ENCODE data around the gene PRR20C.
A peak's percentile ranks its signal among the peaks of the same experiment; 100 is the strongest.
"Not testable (repeated sequence)": the region's sequence is repeated elsewhere in the genome, so short reads cannot be mapped to it uniquely, and the experiment has no call there.

The PRR20C gene

DNA sequence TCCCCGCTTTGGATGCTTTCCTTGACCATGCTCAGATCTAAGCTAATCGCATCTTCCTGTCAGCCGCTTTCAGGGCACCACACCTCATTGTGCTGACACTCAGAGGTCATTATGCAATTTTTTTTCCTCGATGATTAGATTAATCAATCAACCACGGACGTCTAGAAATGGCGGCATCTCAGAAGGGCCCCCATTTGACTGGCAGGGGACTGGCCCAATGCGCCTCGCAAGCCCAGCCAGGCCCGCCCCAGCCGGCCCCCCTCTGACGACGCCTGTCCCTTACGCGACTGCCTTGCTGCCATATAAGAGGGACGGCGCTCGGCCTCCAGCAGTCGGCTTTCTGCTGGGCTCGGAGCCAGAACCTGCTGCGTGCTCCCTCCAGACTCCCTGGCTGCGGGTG lies at the start of gene PRR20C:
Gene PRR20C (plus strand): TSS at position 301 of the 400 bp plus-strand sequence. CDS start 387 bp downstream, outside the sequence.
- DNase-seq; intact Hi-C loops (cut with DNase I): not testable (repeated sequence)

GRCh38 chr13:57114945-57115344 lies 38.9 kb upstream of the PRR20C start:
- intact Hi-C loops (cut with DNase I) = no loop called here
- DNase-seq = no peak

DNA sequence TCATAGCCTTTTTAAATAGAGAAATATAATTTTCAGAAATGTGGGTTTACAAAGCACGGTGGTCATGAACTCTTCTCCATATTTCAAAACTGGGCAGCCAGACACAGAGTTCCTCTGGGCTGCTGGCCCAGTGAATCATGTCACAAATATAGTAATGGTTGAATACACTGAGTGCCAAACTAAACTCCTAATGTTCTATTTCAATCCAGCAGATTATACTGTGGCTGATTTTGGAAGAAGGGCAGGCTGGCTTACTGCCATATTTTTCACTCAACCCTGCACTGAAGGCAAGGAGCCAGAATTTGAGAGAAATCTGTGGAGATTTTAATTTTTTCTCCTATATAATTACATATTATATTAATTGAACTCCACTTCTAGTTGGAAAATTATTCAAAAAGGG lies 30.2 kb upstream of the PRR20C start:
- intact Hi-C loops (cut with DNase I) = no loop called here
- peak in 5 of 42 donors; percentile 1 to 52 (median 3) for DNase-seq

DNA sequence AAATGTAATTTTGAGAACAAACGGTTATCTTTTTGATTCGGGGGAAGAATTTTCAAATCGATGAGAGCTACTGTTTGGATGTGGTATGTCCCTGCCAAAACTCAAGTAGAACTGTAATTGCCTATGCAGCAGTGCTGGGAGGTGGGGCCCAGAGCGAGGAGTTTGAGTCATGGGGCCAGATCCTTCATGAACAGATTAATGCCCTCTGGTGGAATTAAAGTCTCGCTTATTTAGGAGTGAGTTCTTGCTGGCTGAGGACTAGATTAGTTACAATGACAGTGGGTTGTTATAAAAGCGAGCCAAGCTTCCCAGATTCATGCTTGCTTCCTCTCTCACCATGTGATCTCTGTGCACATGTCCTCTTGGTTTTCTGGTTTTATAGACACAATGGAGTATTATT lies 25.0 kb upstream of the PRR20C start:
- DNase-seq = no peak
- intact Hi-C loops (cut with DNase I) = no loop called here

DNA sequence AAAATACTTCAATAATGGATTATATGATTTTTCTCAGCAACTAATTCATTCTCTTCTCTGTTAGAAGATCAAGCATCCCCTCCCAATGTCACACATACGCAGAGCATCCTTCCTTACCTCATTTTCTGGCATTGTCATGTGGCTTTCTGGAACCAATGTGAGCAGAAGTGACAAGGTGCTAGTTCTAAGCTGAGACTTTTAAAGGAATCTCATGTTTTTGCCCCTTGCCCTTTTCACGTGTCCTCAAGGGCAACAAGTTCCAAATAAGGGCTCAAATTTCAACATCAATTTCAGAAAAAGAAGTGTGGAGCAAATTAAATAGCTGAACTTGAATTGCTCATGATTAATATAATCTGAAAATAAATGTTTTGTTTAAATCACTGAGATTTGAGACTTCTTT lies 17.8 kb upstream of the PRR20C start:
- intact Hi-C loops (cut with DNase I) = no loop called here
- no peak for DNase-seq

GRCh38 chr13:57137585-57137984 lies 16.3 kb upstream of the PRR20C start:
- no peak for DNase-seq
- intact Hi-C loops (cut with DNase I) = no loop called here

DNA sequence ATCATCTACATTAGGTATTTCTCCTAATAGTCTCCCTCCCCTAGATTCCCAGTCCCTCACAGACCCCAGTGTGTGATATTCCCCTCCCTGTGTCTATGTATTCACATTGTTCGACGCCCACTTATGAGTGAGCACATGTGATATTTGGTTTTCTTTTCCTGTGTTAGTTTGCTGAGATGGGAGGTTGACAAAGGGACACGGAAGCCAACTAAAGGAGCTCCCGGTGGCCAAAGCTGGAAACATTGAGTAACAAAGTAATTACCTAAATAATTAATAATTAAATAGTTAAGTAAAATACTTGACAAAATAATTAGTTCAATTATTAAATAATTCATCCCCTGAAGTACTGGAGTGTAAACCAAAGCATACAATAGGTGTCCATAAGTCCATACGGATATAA lies 14.9 kb upstream of the PRR20C start:
- DNase-seq = peak in 4 of 42 donors; percentile 8 to 64 (median 20)
- intact Hi-C loops (cut with DNase I) = no loop called here

GRCh38 chr13:57139781-57140180 lies 14.1 kb upstream of the PRR20C start:
- not testable (repeated sequence) for DNase-seq

GRCh38 chr13:57140235-57140968 lies 13.5 kb upstream of the PRR20C start, which contains the start of gene PRR20A:
PRR20A (plus strand) TSS chr13:57140918; CDS start chr13:57141305, 387 bp downstream.
- intact Hi-C loops (cut with DNase I) = not testable (repeated sequence)

More at GRCh38 chr13:57139781-57140180, 14.1 kb upstream of the PRR20C start:
- intact Hi-C loops (cut with DNase I) = not testable (repeated sequence)

DNA sequence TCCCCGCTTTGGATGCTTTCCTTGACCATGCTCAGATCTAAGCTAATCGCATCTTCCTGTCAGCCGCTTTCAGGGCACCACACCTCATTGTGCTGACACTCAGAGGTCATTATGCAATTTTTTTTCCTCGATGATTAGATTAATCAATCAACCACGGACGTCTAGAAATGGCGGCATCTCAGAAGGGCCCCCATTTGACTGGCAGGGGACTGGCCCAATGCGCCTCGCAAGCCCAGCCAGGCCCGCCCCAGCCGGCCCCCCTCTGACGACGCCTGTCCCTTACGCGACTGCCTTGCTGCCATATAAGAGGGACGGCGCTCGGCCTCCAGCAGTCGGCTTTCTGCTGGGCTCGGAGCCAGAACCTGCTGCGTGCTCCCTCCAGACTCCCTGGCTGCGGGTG lies 6.7 kb upstream of the PRR20C start, which contains the start of gene PRR20B:
Gene PRR20B (plus strand): TSS at position 301 of the 400 bp plus-strand sequence. CDS start 387 bp downstream, outside the sequence.
- DNase-seq; intact Hi-C loops (cut with DNase I): not testable (repeated sequence)

More at GRCh38 chr13:57140235-57140968, 13.5 kb upstream of the PRR20C start, which contains the start of gene PRR20A:
- DNase-seq = not testable (repeated sequence)

- intact Hi-C loops (cut with DNase I) = not testable (repeated sequence)
- peak in 6 of 42 donors; percentile 0 to 27 (median 8) for DNase-seq
Observed at GRCh38 chr13:57148106-57148505, 5.8 kb upstream of the PRR20C start.

GRCh38 chr13:57160332-57160731 lies 6.5 kb downstream of the PRR20C start, which contains the start of gene PRR20D:
PRR20D (plus strand) TSS chr13:57160632; CDS start chr13:57161019, 387 bp downstream.
- intact Hi-C loops (cut with DNase I); DNase-seq: not testable (repeated sequence)

DNA sequence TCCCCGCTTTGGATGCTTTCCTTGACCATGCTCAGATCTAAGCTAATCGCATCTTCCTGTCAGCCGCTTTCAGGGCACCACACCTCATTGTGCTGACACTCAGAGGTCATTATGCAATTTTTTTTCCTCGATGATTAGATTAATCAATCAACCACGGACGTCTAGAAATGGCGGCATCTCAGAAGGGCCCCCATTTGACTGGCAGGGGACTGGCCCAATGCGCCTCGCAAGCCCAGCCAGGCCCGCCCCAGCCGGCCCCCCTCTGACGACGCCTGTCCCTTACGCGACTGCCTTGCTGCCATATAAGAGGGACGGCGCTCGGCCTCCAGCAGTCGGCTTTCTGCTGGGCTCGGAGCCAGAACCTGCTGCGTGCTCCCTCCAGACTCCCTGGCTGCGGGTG lies 13.0 kb downstream of the PRR20C start, which contains the start of gene PRR20E:
Gene PRR20E (plus strand): TSS at position 301 of the 400 bp plus-strand sequence. CDS start 387 bp downstream, outside the sequence.
- intact Hi-C loops (cut with DNase I); DNase-seq: not testable (repeated sequence)

- intact Hi-C loops (cut with DNase I) = no loop called here
- no peak for DNase-seq
Observed at GRCh38 chr13:57191667-57192066, 37.8 kb downstream of the PRR20C start.
